Measurements from ENCODE around the gene TUBGCP5. TPM values are rescaled to one million over a fixed set of nuclear protein-coding genes. Genes with fewer than 3 reads are reported as not detected.

The TUBGCP5 gene
- total RNA-seq, 1 donor from 2014 or later = 26.2 TPM

DNA sequence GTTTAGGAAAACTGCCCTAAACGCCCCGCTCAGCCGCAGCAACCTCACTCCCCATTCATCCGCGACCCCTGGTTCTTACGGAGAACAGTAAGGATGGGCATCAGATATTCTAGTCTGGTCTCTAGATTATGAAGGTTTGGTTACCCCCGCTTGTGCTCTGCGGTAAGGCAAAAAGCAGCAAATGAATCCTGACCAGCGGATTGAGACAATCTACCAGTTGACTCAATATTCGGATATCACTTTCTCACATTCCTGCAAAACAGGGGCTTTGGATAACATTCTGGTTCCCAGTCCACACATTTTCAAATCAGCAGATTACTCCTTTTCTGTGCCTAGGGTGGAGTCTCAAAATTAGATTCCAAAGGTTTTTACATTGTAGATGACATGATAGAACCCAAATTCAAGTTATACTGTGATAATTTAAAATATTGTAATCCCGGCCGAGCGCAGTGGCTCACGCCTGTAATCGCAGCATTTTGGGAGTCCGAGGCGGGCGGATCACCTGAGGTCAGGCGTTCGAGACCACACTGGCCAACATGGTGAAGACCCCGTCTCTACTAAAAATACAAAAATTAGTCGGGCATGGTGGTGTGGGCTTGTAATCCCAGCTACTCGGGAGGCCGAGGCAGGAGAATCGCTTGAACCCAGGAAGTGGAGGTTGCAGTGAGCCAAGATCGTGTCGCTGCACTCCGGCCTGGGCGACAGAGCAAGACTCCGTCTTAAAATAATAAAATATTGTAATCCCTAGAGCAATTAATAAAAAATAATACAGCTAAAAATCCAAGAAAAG is 58.1 kb downstream of the TUBGCP5 start:
- Mint-ChIP-seq H3K9me3 (no peaks in the 10 kb centered on the region), H3K4me1 (peaks cover 15% of the 10 kb centered on the region), H3K36me3 (ENCODE audit: low read depth) (no peaks in the 10 kb centered on the region), H3K27me3 (peaks cover 8% of the 10 kb centered on the region), H3K4me3 (peak overlapping the region; percentile 75), H3K27ac (no peak overlapping the region)
- intact Hi-C loops (cut with micrococcal nuclease) = no loop called here
- POLR2A ChIA-PET = interaction anchor here (1.5 kb wide), 1 partner anchor 141 kb away, joined by 7 read pairs; no protein-coding TSS in a partner anchor
- TF ChIP-seq, protein P1, sequence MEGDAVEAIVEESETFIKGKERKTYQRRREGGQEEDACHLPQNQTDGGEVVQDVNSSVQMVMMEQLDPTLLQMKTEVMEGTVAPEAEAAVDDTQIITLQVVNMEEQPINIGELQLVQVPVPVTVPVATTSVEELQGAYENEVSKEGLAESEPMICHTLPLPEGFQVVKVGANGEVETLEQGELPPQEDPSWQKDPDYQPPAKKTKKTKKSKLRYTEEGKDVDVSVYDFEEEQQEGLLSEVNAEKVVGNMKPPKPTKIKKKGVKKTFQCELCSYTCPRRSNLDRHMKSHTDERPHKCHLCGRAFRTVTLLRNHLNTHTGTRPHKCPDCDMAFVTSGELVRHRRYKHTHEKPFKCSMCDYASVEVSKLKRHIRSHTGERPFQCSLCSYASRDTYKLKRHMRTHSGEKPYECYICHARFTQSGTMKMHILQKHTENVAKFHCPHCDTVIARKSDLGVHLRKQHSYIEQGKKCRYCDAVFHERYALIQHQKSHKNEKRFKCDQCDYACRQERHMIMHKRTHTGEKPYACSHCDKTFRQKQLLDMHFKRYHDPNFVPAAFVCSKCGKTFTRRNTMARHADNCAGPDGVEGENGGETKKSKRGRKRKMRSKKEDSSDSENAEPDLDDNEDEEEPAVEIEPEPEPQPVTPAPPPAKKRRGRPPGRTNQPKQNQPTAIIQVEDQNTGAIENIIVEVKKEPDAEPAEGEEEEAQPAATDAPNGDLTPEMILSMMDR (IDR thresholded peaks at IDR 0.05) = no peak
- DNase-seq (no peak), ATAC-seq (ENCODE audit: low read depth) (no peak)
- CTCF ChIA-PET = no interaction called here

DNA sequence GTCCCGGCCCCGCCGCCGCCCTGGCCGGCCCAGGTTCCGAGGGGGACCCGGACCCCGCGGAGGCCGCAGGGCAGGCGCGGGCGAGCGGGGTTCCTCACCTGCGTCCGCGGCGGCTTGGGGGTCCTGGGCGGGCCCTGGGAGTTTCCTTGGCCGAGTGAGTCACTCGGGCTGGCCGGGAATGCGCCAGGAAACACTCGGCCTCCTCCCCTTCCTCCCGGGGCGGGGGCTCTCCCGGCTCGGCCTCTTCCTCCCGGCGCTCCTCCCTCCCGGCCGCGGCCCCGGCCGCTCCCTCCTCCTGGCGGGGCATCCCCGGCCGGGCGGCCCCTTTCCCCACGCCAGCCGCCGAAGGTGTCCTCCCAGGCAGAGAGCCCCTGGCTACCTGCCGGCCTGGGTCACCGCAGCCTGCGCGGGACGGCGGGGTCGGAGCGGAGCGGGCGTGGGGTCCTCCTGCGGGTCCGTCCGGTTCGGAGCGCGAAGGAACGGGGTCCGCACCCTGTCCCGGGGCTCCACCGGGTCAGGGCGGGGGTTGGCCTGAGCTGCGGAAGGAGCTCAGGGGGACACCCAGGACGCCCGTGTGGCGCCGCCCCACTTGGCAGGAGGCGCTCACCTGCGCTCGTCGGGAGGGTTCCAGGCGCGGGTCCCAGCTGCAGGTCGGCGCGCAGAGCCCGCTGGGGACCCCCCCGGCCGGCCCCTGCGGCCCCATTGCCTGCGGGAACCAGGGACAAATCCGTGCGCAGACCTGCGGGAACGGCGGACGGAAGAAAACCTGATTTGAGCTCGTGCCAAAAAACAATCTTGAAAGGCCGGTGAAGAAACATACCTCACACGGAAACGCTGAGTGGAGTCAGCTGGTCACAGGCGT is 58.9 kb downstream of the TUBGCP5 start, which contains the start of gene CYFIP1:
Gene CYFIP1 (minus strand): TSS at position 180 of the 862 bp plus-strand sequence. CDS start 33,083 bp downstream, outside the sequence.
- H3K4me3 Mint-ChIP-seq = peak within 1 kb of the TSS; percentile 83
- H3K36me3 Mint-ChIP-seq (ENCODE audit: low read depth) = no peaks in the 10 kb centered on the region
- intact Hi-C loops (cut with micrococcal nuclease) = no loop called here
- ChIA-PET CTCF (no interaction called here), POLR2A (interaction anchor here (1.5 kb wide), 1 partner anchor 140 kb away, joined by 7 read pairs; no protein-coding TSS in a partner anchor)
- DNase-seq (peak; percentile 22), ATAC-seq (ENCODE audit: low read depth) (peak; percentile 38)
- TF ChIP-seq, protein P1 (IDR thresholded peaks at IDR 0.05) = no peak
- H3K27ac Mint-ChIP-seq = no peak within 1 kb of the TSS
- H3K27me3 Mint-ChIP-seq = peaks cover 8% of the 10 kb centered on the region
- H3K4me1 Mint-ChIP-seq = peaks cover 15% of the 10 kb centered on the region
- no peaks in the 10 kb centered on the region for H3K9me3 Mint-ChIP-seq

DNA sequence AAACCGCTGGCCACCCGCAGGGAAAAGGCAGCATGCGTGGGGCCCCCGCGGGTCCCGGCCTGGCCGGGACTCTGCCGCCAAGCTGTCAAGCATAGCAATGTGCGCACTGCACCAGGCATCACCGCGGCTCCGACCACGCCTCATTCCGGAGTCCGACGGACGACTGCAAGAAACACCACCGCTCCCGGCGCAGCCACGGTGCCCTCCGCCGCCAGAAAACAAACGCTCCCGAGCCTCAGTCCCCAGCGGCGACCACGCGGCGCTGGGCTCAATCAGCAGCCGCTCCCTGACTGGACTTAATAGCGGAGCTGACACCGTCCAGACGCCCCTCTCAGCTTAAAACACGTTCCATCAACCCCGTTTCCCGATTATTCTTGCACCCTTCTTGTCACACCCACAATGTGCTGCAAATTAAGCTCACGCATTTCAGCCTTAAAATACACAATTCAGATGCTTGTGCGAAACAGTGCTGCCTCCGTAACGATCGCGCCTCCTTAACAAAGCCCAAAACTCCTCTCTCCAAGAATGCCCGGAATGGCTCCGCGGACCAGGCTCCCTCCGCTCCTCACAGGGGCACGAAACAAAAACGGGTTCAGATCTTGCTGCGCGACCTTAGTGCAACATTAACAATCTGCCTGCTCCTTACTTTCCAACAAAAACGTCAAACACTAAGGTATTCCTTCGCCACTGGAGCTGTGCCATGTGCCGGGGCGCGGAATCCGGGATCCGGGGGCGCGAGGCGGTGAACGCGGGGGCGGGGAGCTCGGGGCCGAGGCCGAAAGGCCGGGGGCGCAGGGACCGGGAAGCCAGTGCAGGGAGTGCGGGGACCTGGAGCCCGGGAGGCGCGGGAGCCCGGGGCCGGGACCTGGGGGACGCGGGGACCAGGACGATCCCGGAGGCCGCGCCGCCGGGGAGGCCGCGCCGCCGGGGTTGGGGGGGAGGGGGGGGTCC is 59.9 kb downstream of the TUBGCP5 start:
- Mint-ChIP-seq H3K4me3 (peak overlapping the region; percentile 83), H3K27me3 (peaks cover 8% of the 10 kb centered on the region), H3K27ac (no peak overlapping the region), H3K9me3 (no peaks in the 10 kb centered on the region), H3K4me1 (peaks cover 19% of the 10 kb centered on the region), H3K36me3 (ENCODE audit: low read depth) (no peaks in the 10 kb centered on the region)
- TF ChIP-seq, protein P1 (IDR thresholded peaks at IDR 0.05) = no peak
- peak; percentile 69 for ATAC-seq (ENCODE audit: low read depth)
- intact Hi-C loops (cut with micrococcal nuclease) = loop anchor here (1.0 to 2.0 kb wide), 3 partner anchors 41 to 139 kb away; partner anchors contain the start of gene TUBGCP5
- POLR2A ChIA-PET = interaction anchor here (1.5 kb wide), 1 partner anchor 139 kb away, joined by 7 read pairs; no protein-coding TSS in a partner anchor
- peak; percentile 30 for DNase-seq
- CTCF ChIA-PET = no interaction called here

DNA sequence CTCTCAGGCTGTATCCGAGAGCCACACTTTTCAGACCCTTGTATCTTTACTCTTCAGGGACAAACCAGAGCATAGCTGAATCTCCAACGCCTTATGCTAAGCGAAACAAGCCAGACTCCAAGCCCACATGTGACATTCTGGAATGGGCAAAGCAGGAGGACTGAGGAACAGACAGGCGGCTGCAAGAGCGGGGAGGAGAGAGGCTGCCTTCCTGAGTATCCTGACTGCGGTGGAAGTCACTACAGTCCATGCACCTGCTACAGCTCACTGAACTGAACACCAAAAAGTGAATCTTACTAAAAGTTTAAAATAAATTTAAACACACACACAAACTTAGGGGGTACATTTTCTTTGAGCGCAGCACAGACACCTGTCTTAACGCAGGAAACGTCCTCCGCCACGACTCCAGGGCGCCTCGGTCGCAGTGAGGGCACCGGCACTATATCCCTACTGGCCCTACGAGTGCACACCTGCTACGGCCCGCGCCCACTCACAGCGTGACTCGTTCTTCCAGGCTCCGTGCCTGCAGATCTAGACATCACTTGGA is 60.6 kb downstream of the TUBGCP5 start:
- Mint-ChIP-seq H3K4me1 (peaks cover 19% of the 10 kb centered on the region), H3K27me3 (peaks cover 8% of the 10 kb centered on the region), H3K4me3 (peak overlapping the region; percentile 83), H3K9me3 (no peaks in the 10 kb centered on the region), H3K36me3 (ENCODE audit: low read depth) (no peaks in the 10 kb centered on the region), H3K27ac (no peak overlapping the region)
- peak; percentile 42 for ATAC-seq (ENCODE audit: low read depth)
- ChIA-PET CTCF (no interaction called here), POLR2A (no interaction called here)
- TF ChIP-seq, protein P1 (IDR thresholded peaks at IDR 0.05) = no peak
- no peak for DNase-seq
- intact Hi-C loops (cut with micrococcal nuclease) = loop anchor here (1.0 to 2.0 kb wide), 3 partner anchors 40 to 138 kb away; partner anchors contain the start of gene TUBGCP5

Data from activated B cell treated with CpG ODN at 0.5 μM for 24 hours (primary cell).